GM23338 (cell line): ENCODE results near the gene ERO1B. TPM values are rescaled to one million over a fixed set of nuclear protein-coding genes. Genes with fewer than 3 reads are reported as not detected.

Source experiments
- ATAC-seq: fragments of 200-7000 bp; cut with Tn5 transposase; 3 replicates; pipeline ENCODE4 v1.9.1; 2020
- DNase-seq: peaks from one replicate; pipeline ENCODE4 v3.0.0-alpha.2; 2015; ENCODE audit warnings: low spot score
- H2AFZ ChIP-seq: fragments of 200-600 bp; sonication (generic); 2 replicates; pipeline ENCODE4 v1.8.0; 2016; ENCODE audit warnings: antibody characterized with exemption, mild to moderate bottlenecking, moderate library complexity
- H3F3A ChIP-seq: fragments of 200-600 bp; sonication (generic); replicated peaks from 2 replicates; pipeline ENCODE4 v1.8.0; 2017; ENCODE audit warnings: antibody characterized with exemption, mixed run types, low read depth
- H3K27ac ChIP-seq: fragments of 200-600 bp; sonication (generic); 2 replicates; pipeline ENCODE4 v1.6.1; 2016; ENCODE audit warnings: low read depth
- H3K27me3 ChIP-seq: fragments of 200-600 bp; sonication (generic); 2 replicates; pipeline ENCODE4 v1.8.0; 2016; ENCODE audit warnings: mild to moderate bottlenecking, mixed run types, moderate library complexity; ENCODE audit not compliant: insufficient read depth
- H3K36me3 ChIP-seq: fragments of 200-600 bp; sonication (generic); 2 replicates; pipeline ENCODE4 v1.8.0; 2016; ENCODE audit warnings: mild to moderate bottlenecking; ENCODE audit not compliant: insufficient read depth
- H3K4me1 ChIP-seq: fragments of 200-600 bp; sonication (generic); 2 replicates; pipeline ENCODE4 v1.8.0; 2016; ENCODE audit warnings: mild to moderate bottlenecking, moderate library complexity; ENCODE audit not compliant: insufficient read depth
- H3K4me2 ChIP-seq: fragments of 200-600 bp; sonication (generic); 2 replicates; pipeline ENCODE4 v1.7.1; 2017; ENCODE audit warnings: mixed run types
- H3K4me3 ChIP-seq: fragments of 200-600 bp; sonication (generic); 2 replicates; pipeline ENCODE4 v1.6.1; 2016; ENCODE audit warnings: mixed run types
- H3K79me2 ChIP-seq: fragments of 200-600 bp; sonication (generic); replicated peaks from 2 replicates; pipeline ENCODE4 v1.8.0; 2017; ENCODE audit warnings: mild to moderate bottlenecking; ENCODE audit not compliant: insufficient read depth
- H3K9me2 ChIP-seq: fragments of 200-600 bp; sonication (generic); 2 replicates; pipeline ENCODE4 v1.8.0; 2017; ENCODE audit not compliant: insufficient read depth
- H4K20me1 ChIP-seq: fragments of 200-600 bp; sonication (generic); replicated peaks from 2 replicates; pipeline ENCODE4 v1.8.0; 2017; ENCODE audit warnings: mild to moderate bottlenecking; ENCODE audit not compliant: insufficient read depth
- H3K27ac Mint-ChIP-seq: 2 replicates; pipeline ENCODE4 v1.8.0; 2020; ENCODE audit warnings: inconsistent platforms, mild to moderate bottlenecking, moderate library complexity, mixed read lengths
- H3K27me3 Mint-ChIP-seq: 3 replicates; pipeline ENCODE4 v1.8.0; 2022; ENCODE audit warnings: low read depth, mild to moderate bottlenecking, moderate library complexity, mixed read lengths, inconsistent platforms; ENCODE audit not compliant: insufficient read depth, poor library complexity
- H3K36me3 Mint-ChIP-seq: 3 replicates; pipeline ENCODE4 v1.8.0; 2021; ENCODE audit warnings: low read depth, mild to moderate bottlenecking, inconsistent platforms, moderate library complexity, mixed read lengths
- H3K4me1 Mint-ChIP-seq: 3 replicates; pipeline ENCODE4 v1.8.0; 2020; ENCODE audit warnings: mild to moderate bottlenecking, inconsistent platforms, mixed read lengths
- H3K4me3 Mint-ChIP-seq: 3 replicates; pipeline ENCODE4 v1.8.0; 2021; ENCODE audit warnings: moderate library complexity, mild to moderate bottlenecking, inconsistent platforms, mixed read lengths
- H3K9me3 Mint-ChIP-seq: 3 replicates; pipeline ENCODE4 v1.8.0; 2020; ENCODE audit warnings: moderate library complexity, mild to moderate bottlenecking, inconsistent platforms, mixed read lengths
- JUNB ChIP-seq: IDR thresholded peaks from one replicate; pipeline ENCODE4 v1.6.1; 2016; ENCODE audit warnings: antibody characterized with exemption; ENCODE audit not compliant: unreplicated experiment
- NANOG ChIP-seq: IDR thresholded peaks from 2 replicates; pipeline ENCODE4 v1.6.1; 2016; ENCODE audit warnings: antibody characterized with exemption, borderline replicate concordance
- POLR2AphosphoS5 ChIP-seq: IDR thresholded peaks from 2 replicates; pipeline ENCODE4 v1.6.1; 2016; ENCODE audit warnings: antibody characterized with exemption, low read depth
- ZNF462 ChIP-seq: fragments of 250-450 bp; sonication (Bioruptor Pico); IDR thresholded peaks from 2 replicates; pipeline ENCODE4 v1.5.0; 2020; ENCODE audit warnings: mild to moderate bottlenecking, moderate library complexity
- polyA plus RNA-seq: library from polyadenylated mRNA; unstranded; fragments of >200 nt; fragmentation: Nextera tagmentation; extraction: Ambion mirVana; gene quantifications from 2 replicates; pipeline ENCODE4 v1.2.1, GENCODE V29; 2016
- total RNA-seq: library from RNA; depleted of rRNA; stranded (reverse); fragments of >200 nt; shearing (Covaris generic); gene quantifications from 2 replicates; pipeline ENCODE4 v1.2.3, GENCODE V29; 2014

ERO1B gene
- total and polyA plus RNA-seq, 2 experiments from 2014 or later: 2.4 to 3.6 TPM

DNA sequence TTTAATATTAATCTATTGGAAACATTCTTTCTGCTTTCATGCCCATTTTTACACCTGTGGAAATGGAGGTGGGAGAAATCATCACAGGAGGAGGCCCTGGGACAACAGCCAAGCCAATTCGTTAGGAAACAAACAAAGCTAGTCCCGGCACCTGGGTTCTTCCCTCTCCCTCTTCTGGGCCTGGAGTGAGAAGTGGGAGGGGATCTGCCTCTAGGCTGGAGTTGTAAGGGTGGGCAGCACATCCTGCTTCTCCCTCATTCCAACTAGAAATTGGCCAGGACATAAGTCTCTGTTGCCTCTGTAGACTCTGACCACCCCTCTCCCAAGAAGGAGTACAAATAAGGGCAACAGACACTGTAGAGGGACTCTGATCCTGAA lies 20.2 kb upstream of the ERO1B start (continued):
- TF ChIP-seq ZNF462 (CRISPR knock-in tag): no peak
- no peak for TF ChIP-seq POLR2AphosphoS5
- TF ChIP-seq JUNB: no peak

GRCh38 chr1:236301080-236301957 lies 19.6 kb upstream of the ERO1B start:
- Mint-ChIP-seq H3K4me3 (no peak overlapping the region), H3K9me3 (no peaks in the 10 kb centered on the region), H3K4me1 (peaks cover 10% of the 10 kb centered on the region; the same call in 1 of the 3 replicates), H3K27me3 (peaks cover 2% of the 10 kb centered on the region), H3K36me3 (no peaks in the 10 kb centered on the region), H3K27ac (no peak overlapping the region)
- no peaks in the 10 kb centered on the region for H3F3A ChIP-seq
- H3K4me3 ChIP-seq: 0 out of 2 replicates have a peak overlapping the region, but pooled peaks have one; percentile 15
- H3K4me2 ChIP-seq: peak overlapping the region; percentile 35; the same call in 1 of the 2 replicates
- H3K36me3 ChIP-seq: no peaks in the 10 kb centered on the region
- ATAC-seq: peak; percentile 82
- H4K20me1 ChIP-seq: no peaks in the 10 kb centered on the region
- peaks cover 4% of the 10 kb centered on the region; the same call in 1 of the 2 replicates for H3K4me1 ChIP-seq
- H3K27ac ChIP-seq: no peak overlapping the region
- no peaks in the 10 kb centered on the region for H3K79me2 ChIP-seq
- H2AFZ ChIP-seq: peak overlapping the region; percentile 93
- peak; percentile 18 for DNase-seq
- no peaks in the 10 kb centered on the region for H3K9me2 ChIP-seq
- no peaks in the 10 kb centered on the region for H3K27me3 ChIP-seq
- no peak for TF ChIP-seq NANOG
- TF ChIP-seq ZNF462 (CRISPR knock-in tag): no peak
